Vagina (tissue), 2 donors: ENCODE results near the gene ATP6V1A.

ENCODE experiments used
- CTCF ChIP-seq, 3 experiments: fragments of 450-650 bp in 2 of 3; fragments of 200-600 bp in 1 of 3; sonication (generic) in 1 of 3; IDR thresholded peaks; one replicate each; pipeline ENCODE4 v1.5.1; 2017 to 2019; ENCODE audit warnings: antibody characterized with exemption in 3 of 3, mild to moderate bottlenecking in 2 of 3, moderate library complexity in 2 of 3
- POLR2A ChIP-seq, 2 donors: fragments of 450-650 bp; IDR thresholded peaks; one replicate each; pipeline ENCODE4 v1.6.1; 2017; ENCODE audit warnings: antibody characterized with exemption in 2 of 2, mild to moderate bottlenecking in 2 of 2, moderate library complexity in 2 of 2
- POLR2AphosphoS5 ChIP-seq, 2 donors: sonication (generic); formaldehyde crosslinking; IDR thresholded peaks; one replicate each; pipeline ENCODE4 v1.9.0; 2017; ENCODE audit warnings: antibody characterized with exemption in 2 of 2, mild to moderate bottlenecking in 2 of 2, low read depth in 1 of 2; ENCODE audit not compliant: insufficient read depth in 1 of 2

DNA sequence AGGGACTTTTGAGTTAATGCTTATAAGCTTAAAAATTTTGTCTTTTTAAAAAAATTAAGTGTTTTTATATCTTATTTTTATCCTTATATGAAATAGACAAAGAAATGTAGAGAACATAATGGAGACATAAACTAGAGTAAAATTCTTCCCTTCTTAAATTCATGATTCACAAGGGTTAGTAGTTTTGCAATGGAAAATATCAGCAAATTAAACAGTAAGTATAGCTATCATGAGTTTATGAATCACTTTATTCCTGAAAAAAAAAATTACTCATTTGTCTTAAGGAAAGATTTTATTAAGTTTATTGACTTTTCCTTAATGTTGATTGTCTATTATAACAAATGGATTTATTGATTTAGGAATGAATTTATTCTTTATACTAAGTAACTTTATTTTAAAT lies 4.3 kb downstream of the ATP6V1A start:
- no peak for TF ChIP-seq POLR2AphosphoS5 (IDR thresholded peaks at IDR 0.05; ENCODE audit: insufficient read depth in 1 of 2, low read depth in 1 of 2)
- no peak for TF ChIP-seq POLR2A (IDR thresholded peaks at IDR 0.05)
- TF ChIP-seq CTCF (IDR thresholded peaks at IDR 0.05), result no peak
